Activated T-helper 17 cell treated with anti-CD3 and anti-CD28 coated beads, Interleukin-2, amount 50 U/mL, for 72 hours (primary cell): Measurements from ENCODE around the gene AHNAK2. TPM values are rescaled to one million over a fixed set of nuclear protein-coding genes. Genes with fewer than 3 reads are reported as not detected.
A peak's percentile ranks its signal among the peaks of the same experiment; 100 is the strongest.
"Not testable (repeated sequence)": the region's sequence is repeated elsewhere in the genome, so short reads cannot be mapped to it uniquely, and the experiment has no call there.

Experiments used
- ATAC-seq: fragments of 150-1000 bp; cut with Tn5 transposase; replicated peaks from 2 replicates; pipeline ENCODE4 v1.10.0; 2021; ENCODE audit warnings: mild to moderate bottlenecking, moderate library complexity
- H3K27ac Mint-ChIP-seq: one replicate; pipeline ENCODE4 v1.8.0; 2022; ENCODE audit warnings: mixed read lengths
- H3K27me3 Mint-ChIP-seq: one replicate; pipeline ENCODE4 v1.8.0; 2022; ENCODE audit warnings: mixed read lengths
- H3K36me3 Mint-ChIP-seq: one replicate; pipeline ENCODE4 v1.8.0; 2022; ENCODE audit warnings: low read depth, mild to moderate bottlenecking, mixed read lengths
- H3K4me1 Mint-ChIP-seq: one replicate; pipeline ENCODE4 v1.8.0; 2022; ENCODE audit warnings: mixed read lengths
- H3K4me3 Mint-ChIP-seq: one replicate; pipeline ENCODE4 v1.8.0; 2022; ENCODE audit warnings: mild to moderate bottlenecking, mixed read lengths
- H3K9me3 Mint-ChIP-seq: one replicate; pipeline ENCODE4 v1.8.0; 2022; ENCODE audit warnings: mixed read lengths
- total RNA-seq, 2 donors: library from RNA; stranded (reverse); gene quantifications; one replicate each; pipeline ENCODE4 v1.2.3, GENCODE V29; 2022

AHNAK2 gene
- total RNA-seq, 2 donors from 2014 or later = 0.05 to 0.06 TPM

- Mint-ChIP-seq H3K27ac (no peak overlapping the region), H3K36me3 (no peaks in the 10 kb centered on the region), H3K9me3 (no peaks in the 10 kb centered on the region), H3K4me3 (no peak overlapping the region), H3K27me3 (no peaks in the 10 kb centered on the region), H3K4me1 (no peaks in the 10 kb centered on the region)
- ATAC-seq = no peak
Measured at GRCh38 chr14:104895207-104895785, 82.9 kb downstream of the AHNAK2 start.

DNA sequence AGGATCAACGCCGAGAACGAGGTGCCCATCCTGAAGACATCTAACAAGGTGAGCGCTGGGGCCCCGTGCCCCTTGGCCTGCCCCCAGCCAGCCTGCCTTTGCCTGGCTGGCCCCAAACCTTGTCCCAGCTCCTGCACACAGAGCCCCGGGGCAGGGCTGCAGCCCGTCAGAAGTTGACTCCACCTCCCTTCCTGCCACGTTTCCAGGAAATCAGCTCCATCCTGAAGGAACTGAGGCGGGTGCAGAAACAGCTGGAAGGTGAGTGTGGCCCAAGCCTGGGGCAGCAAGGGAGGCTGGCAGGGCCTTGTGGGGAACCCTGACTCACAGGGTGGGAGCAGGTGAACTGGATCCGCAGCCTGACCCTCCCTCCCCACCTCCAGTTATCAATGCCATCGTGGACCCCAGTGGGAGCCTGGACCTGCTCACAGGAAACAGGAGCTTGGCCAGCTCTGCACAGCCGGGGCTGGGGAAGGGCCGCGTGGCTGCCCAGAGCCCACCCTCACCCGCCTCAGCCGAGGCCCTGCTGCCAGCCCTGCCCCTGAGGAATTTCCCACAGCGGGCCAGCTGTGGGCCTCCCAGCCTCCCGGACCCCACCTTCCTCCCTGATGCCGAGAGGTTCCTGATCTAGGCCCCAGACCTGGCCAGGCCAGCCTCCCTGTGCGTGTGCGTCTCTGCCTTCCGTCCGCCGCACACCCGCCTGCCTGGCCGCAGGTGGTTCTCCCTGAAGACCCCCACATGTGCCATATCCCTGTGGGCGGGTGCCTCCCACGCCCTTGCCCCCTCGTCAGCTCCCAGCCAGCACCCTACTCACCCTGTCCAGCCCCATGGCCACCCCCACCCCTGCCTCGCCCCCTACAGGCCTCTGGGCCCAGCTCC lies 83.6 kb downstream of the AHNAK2 start:
- Mint-ChIP-seq H3K27me3 (no peaks in the 10 kb centered on the region), H3K36me3 (no peaks in the 10 kb centered on the region), H3K4me1 (no peaks in the 10 kb centered on the region), H3K27ac (no peak overlapping the region), H3K4me3 (no peak overlapping the region), H3K9me3 (no peaks in the 10 kb centered on the region)
- no peak for ATAC-seq

GRCh38 chr14:104893435-104894207 lies 84.6 kb downstream of the AHNAK2 start:
- no peaks in the 10 kb centered on the region for H3K27me3 Mint-ChIP-seq
- no peaks in the 10 kb centered on the region for H3K36me3 Mint-ChIP-seq
- H3K4me3 Mint-ChIP-seq = no peak overlapping the region
- no peaks in the 10 kb centered on the region for H3K9me3 Mint-ChIP-seq
- no peak overlapping the region for H3K27ac Mint-ChIP-seq
- no peaks in the 10 kb centered on the region for H3K4me1 Mint-ChIP-seq
- no peak for ATAC-seq

DNA sequence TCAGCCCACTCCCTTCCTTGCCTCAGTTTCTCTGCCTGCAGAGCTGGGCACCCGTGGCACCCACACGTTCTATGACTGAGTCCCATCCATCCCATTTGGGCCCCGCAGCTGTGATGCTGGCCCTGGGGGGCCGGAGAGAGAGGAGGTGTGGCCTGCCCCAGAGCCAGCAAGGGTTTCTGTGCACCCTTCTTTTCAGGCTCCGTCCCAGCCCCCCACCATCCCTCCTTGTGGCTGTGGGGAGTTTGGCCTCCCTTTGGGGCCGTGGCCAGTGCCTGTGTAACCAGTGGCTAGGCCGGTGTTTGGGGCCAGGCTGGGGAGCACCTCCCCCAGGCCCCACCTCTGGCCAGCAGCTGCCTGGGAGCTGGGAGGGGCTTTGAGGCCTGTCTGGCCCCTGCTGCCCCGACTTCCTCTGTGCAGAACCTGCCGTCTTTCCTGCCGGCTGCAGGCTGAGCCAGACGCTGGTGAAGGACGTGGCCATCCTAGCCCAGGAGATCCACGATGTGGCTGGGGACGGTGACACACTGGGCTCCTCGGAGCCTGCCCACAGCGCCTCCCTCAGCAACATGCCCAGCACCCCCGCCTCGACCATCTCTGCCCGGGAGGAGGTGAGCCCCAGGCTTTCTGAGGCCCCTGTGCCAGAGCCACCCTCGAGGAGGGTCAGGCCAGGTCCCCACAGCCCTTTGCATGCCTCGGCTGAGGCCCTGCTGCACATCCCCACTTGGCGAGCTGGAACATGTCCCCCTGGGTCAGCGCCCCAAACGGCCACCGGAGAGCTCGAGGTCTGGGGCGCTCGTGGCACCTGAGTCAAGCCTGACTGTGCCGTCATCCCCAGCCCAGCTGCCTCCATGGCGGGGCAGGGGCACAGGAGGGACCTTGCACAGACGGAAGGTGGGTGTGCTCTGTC lies 85.4 kb downstream of the AHNAK2 start:
- no peak for ATAC-seq
- Mint-ChIP-seq H3K36me3 (no peaks in the 10 kb centered on the region), H3K27ac (no peak overlapping the region), H3K27me3 (no peaks in the 10 kb centered on the region), H3K4me1 (no peaks in the 10 kb centered on the region), H3K4me3 (no peak overlapping the region), H3K9me3 (no peaks in the 10 kb centered on the region)

- H3K27ac Mint-ChIP-seq = no peak overlapping the region
- no peaks in the 10 kb centered on the region for H3K36me3 Mint-ChIP-seq
- no peaks in the 10 kb centered on the region for H3K9me3 Mint-ChIP-seq
- no peaks in the 10 kb centered on the region for H3K4me1 Mint-ChIP-seq
- no peak for ATAC-seq
- H3K27me3 Mint-ChIP-seq = no peaks in the 10 kb centered on the region
- H3K4me3 Mint-ChIP-seq = no peak overlapping the region
Measured at GRCh38 chr14:104891664-104892530, 86.3 kb downstream of the AHNAK2 start.

DNA sequence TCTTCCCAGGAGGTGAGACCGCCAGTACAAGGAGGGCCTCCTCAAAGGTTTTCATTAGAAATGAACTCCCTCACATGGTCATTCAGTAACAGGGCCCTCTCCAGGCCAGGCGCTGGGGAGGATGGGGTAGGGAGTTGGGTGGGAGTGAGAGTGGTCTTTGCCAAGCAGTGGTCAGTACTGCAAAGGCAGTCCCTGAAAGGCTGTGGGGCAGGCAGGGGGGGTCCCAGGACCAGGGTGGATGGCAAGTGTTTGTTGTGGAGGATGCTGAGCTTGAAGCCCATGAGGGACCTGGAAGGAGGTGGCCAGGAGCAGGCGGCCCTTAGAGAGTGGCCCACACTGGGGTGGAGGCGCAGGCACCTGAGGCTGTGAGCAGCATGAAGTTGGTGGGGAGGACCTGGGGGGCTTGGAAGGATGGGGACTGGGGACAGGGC lies 87.0 kb downstream of the AHNAK2 start:
- Mint-ChIP-seq H3K36me3 (no peaks in the 10 kb centered on the region), H3K4me3 (no peak overlapping the region), H3K4me1 (no peaks in the 10 kb centered on the region), H3K27ac (no peak overlapping the region), H3K27me3 (no peaks in the 10 kb centered on the region), H3K9me3 (no peaks in the 10 kb centered on the region)
- peak; percentile 28 for ATAC-seq

DNA sequence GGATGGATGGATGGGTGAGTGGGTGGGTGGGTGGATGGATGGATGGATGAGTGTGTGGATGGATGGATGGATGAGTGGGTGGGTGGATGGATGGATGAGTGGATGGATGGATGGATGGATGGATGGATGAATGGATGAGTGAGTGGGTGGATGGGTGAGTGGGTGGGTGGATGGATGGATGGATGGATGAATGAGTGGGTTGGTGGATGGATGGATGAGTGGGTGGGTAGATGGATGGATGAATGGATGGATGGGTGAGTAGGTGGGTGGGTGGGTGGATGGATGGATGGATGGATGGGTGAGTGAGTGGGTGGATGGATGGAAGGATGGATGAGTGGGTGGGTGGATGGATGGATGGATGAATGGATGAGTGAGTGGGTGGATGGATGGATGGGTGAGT lies 87.9 kb downstream of the AHNAK2 start:
- H3K27me3 Mint-ChIP-seq, H3K27ac Mint-ChIP-seq, H3K9me3 Mint-ChIP-seq, H3K4me1 Mint-ChIP-seq, ATAC-seq, H3K4me3 Mint-ChIP-seq, H3K36me3 Mint-ChIP-seq: not testable (repeated sequence)

- ATAC-seq = no peak
- Mint-ChIP-seq H3K36me3 (no peaks in the 10 kb centered on the region), H3K4me1 (no peaks in the 10 kb centered on the region), H3K4me3 (no peak overlapping the region), H3K9me3 (no peaks in the 10 kb centered on the region), H3K27me3 (no peaks in the 10 kb centered on the region), H3K27ac (no peak overlapping the region)
Measured at GRCh38 chr14:104889375-104889757, 88.8 kb downstream of the AHNAK2 start.

DNA sequence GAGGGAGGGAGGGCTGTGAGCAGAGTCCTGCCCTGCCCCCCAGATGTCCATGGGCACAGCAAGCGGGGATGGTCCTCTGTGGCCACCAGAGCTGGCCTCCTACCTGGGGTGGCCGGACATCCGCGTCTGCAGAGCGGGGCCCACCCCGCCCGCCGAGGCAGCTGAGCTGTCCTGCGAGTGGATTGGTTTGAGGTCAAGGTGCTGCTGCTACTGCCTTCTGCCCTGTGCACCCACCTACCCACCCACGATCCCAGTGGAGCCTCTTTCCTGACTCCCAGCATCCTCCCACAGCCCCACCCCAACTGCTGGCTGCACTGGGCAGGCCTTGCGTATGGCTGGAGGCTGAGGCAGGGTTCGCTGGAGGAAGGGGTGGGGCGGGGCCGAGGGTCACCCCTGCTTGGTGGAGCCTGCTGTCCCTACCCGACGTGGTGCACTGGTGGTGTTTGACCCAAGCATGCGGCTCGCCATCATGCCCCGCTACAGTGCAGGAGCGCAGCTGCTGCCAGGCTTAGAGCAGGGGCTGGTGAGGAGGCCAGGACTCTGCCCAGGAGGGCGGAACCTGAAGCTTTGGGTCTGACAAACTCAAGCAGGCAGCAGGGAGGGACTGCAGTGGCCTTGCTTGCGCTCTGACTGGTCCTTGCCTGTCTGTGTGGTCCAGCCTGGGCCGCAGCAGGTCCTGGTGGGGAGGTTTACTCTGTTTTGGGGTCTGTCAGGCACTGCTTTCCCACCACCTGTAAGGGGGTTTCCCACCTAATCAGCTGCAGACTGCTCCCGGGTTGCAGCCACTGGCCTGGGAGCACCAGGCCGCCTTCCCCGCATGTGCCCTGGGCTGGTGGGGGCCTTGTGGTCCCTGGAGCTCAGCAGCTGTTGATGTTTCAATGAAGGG lies 89.4 kb downstream of the AHNAK2 start:
- no peak overlapping the region for H3K4me3 Mint-ChIP-seq

GRCh38 chr14:104887623-104888488 lies 90.3 kb downstream of the AHNAK2 start:
- H3K27ac Mint-ChIP-seq = no peak overlapping the region
- no peaks in the 10 kb centered on the region for H3K27me3 Mint-ChIP-seq
- no peak for ATAC-seq
- no peaks in the 10 kb centered on the region for H3K36me3 Mint-ChIP-seq
- H3K4me3 Mint-ChIP-seq = no peak overlapping the region
- H3K4me1 Mint-ChIP-seq = no peaks in the 10 kb centered on the region
- no peaks in the 10 kb centered on the region for H3K9me3 Mint-ChIP-seq

More for the DNA sequence above, 89.4 kb downstream of the AHNAK2 start:
- Mint-ChIP-seq H3K27me3 (no peaks in the 10 kb centered on the region), H3K27ac (no peak overlapping the region), H3K4me1 (no peaks in the 10 kb centered on the region), H3K9me3 (no peaks in the 10 kb centered on the region), H3K36me3 (no peaks in the 10 kb centered on the region)
- ATAC-seq = no peak
